Adrenal gland (tissue), 12 donors: ENCODE results near the gene WDSUB1. TPM values are rescaled to one million over a fixed set of nuclear protein-coding genes. Genes with fewer than 3 reads are reported as not detected.

Experiments
- DNase-seq, 7 donors: peaks; one replicate each; pipeline ENCODE4 v3.0.0-alpha.2; 2019 to 2020
- H3K27ac ChIP-seq, 5 donors: fragments of 200-600 bp; sonication (generic) in 4 of 5; 1 replicate in 3 of 5; 2 replicates in 2 of 5; pipeline versions ENCODE4 v1.5.1 to v1.8.0; 2016 to 2020; ENCODE audit warnings: mild to moderate bottlenecking in 1 of 5
- H3K27me3 ChIP-seq: fragments of 200-600 bp; 2 replicates; pipeline ENCODE4 v1.8.0; 2021
- H3K36me3 ChIP-seq, 2 donors: fragments of 200-600 bp; replicated peaks in 1 of 2; 1 replicate in 1 of 2; 2 replicates in 1 of 2; pipeline versions ENCODE4 v1.5.1 to v1.8.0; 2018 to 2022
- H3K4me1 ChIP-seq, 2 donors: fragments of 200-600 bp; replicated peaks in 1 of 2; 1 replicate in 1 of 2; 2 replicates in 1 of 2; pipeline versions ENCODE4 v1.5.1 to v1.8.0; 2018 to 2021
- H3K4me3 ChIP-seq, 4 donors: fragments of 200-600 bp; sonication (generic) in 3 of 4; one replicate each; pipeline ENCODE4 v1.5.1; 2016 to 2018
- H3K9me3 ChIP-seq, 3 donors: fragments of 200-600 bp; sonication (generic) in 1 of 3; replicated peaks in 1 of 3; 1 replicate in 2 of 3; 2 replicates in 1 of 3; pipeline versions ENCODE4 v1.5.1 to v1.8.0; 2016 to 2021
- CTCF ChIP-seq, 6 experiments: fragments of 450-650 bp in 4 of 6; fragments of 200-600 bp in 2 of 6; sonication (generic) in 1 of 6; IDR thresholded peaks; 1 replicate in 5 of 6; 2 replicates in 1 of 6; pipeline versions ENCODE4 v1.5.1 to v1.8.0; 2016 to 2021; ENCODE audit warnings: antibody characterized with exemption in 6 of 6, mild to moderate bottlenecking in 2 of 6, moderate library complexity in 1 of 6
- POLR2A ChIP-seq, 2 donors: fragments of 450-650 bp; IDR thresholded peaks; one replicate each; pipeline ENCODE4 v1.6.1; 2017; ENCODE audit warnings: antibody characterized with exemption in 2 of 2, mild to moderate bottlenecking in 2 of 2, moderate library complexity in 1 of 2
- WGBS, 4 donors: extraction: QIAGEN DNeasy Blood & Tissue Kit in 2 of 4; methylation state at CpG; one replicate each; pipeline versions ENCODE4 v1.1.5 to v1.1.7; 2013 to 2017; 5-methylcytosine and 5-hydroxymethylcytosine counted together
- intact Hi-C, 2 donors: fragments of 100-400 bp; cut with DNase I; formaldehyde crosslinking; loops; one replicate each; pipeline versions ENCODE4 v1.14.1 to v1.15.0; 2022 to 2023
- microRNA-seq, 3 donors: library from miRNA; unstranded; fragments of <30 nt; microRNA quantifications; one replicate each; pipeline ENCODE4, GENCODE V29; 2017 to 2020
- polyA plus RNA-seq, 3 donors: library from polyadenylated mRNA; stranded (reverse); fragments of 200-250 nt in 2 of 3; fragments of 350-450 nt in 1 of 3; fragmentation: Illumina TruSeq in 1 of 3; extraction: RNeasy Lipid Tissue Mini Kit (QIAGEN cat#74804) in 1 of 3; gene quantifications; one replicate each; pipeline ENCODE4 v1.2.3, GENCODE V29; 2013 to 2014
- small RNA-seq, 2 donors: library from RNA; depleted of rRNA; stranded (forward); fragments of <200 nt; gene quantifications; one replicate each; pipeline ENCODE3, GENCODE V24; 2016
- total RNA-seq, 9 donors: library from RNA; depleted of rRNA in 4 of 9; stranded (reverse); fragments of >200 nt in 4 of 9; fragments of 120-200 nt in 1 of 9; fragmentation: NEBNext Ultra II Directional in 1 of 9; extraction: Animal tissue kit (Norgen Biotek cat#: 25700) in 1 of 9; gene quantifications; one replicate each; pipeline versions ENCODE4 v1.1.0 to v1.2.4, GENCODE V29; 2013 to 2023
- donor health status: healthy with polysubstance abuse.
- donor health status: Bipolar disorder and iron deficiency.
- donor health status: DM: yes; HTN: yes; CAD: no.
- donor health status: DM: no; HTN: no; CAD: no.
- donor health status: DM: no; HTN: no; CAD: no.
- donor health status: DM: yes; HTN: yes; CAD: no.

Gene WDSUB1
- total and polyA plus RNA-seq, 12 donors: 5.5 to 16.5 (median 9.8) TPM

- Histone ChIP-seq H3K27me3 (no peaks in the 10 kb centered on the region), H3K4me3 (no peak overlapping the region), H3K4me1 (no peaks in the 10 kb centered on the region), H3K36me3 (peaks cover 0 to 30% of the 10 kb centered on the region in 2 donors), H3K9me3 (no peaks in the 10 kb centered on the region), H3K27ac (no peak overlapping the region)
- no peak for DNase-seq
- intact Hi-C loops: no loop called here
- 91 to 100% (median 98%) methylated on average over 2 to 4 of the region's 4 CpGs for WGBS, 4 donors
- TF ChIP-seq POLR2A (IDR thresholded peaks at IDR 0.05) (no peak), CTCF (IDR thresholded peaks at IDR 0.05) (no peak)
Observed at GRCh38 chr2:159186462-159186861, 100.0 kb downstream of the WDSUB1 start.

Small RNAs within 50 kb of the gene (microRNA-seq; reads per million reads assigned to microRNA genes)
- 0 reads per million in 3 donors for gene MIR6888

Small RNAs within 50 kb of the gene (small RNA-seq; reads per million reads assigned to genes)
- 0 reads per million in 2 donors for gene MIR6888
